ENCODE results near the gene ZC3H11A.
A peak's percentile ranks its signal among the peaks of the same experiment; 100 is the strongest.
"Not testable (repeated sequence)": the region's sequence is repeated elsewhere in the genome, so short reads cannot be mapped to it uniquely, and the experiment has no call there.

ZC3H11A gene

DNA sequence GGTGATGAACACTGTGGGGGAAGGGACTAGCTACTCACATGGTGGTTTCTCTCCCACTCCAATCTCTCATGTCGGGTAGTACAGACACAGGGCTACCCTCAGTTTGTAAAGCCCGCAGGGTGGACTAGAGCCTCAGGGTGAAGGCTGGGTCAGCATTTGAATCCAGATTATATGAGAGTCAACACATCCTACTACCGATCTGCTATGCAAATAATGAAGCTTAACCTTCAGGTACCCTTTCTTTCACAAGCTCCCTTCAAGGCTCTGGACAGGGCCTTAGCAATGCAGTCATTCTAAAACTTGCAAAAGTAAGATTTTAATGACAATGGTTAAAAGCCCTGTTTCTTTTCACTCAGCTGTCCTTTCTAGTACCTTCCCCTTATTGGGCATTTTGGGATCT lies 5.5 kb upstream of the ZC3H11A start:
- no peak for DNase-seq

DNA sequence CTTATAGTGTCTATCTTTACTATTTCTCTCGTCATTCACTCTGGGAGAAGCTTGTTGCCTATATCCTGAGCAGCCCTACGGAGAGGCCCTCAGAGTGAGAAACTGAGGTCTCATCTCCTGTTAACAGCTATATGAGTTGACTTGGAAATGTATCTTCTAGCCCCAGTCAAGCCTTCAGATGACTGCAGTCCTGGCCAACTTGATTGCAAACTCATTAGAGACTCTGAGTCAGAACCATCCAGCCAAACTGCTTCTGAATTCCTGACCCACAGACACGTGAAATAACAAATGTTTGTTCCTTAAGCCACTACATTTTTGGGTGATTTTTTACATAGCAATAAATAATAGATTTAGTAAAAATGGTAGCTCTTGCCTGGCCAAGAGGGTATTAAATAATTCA lies 3.9 kb upstream of the ZC3H11A start:
- DNase-seq, result no peak

DNA sequence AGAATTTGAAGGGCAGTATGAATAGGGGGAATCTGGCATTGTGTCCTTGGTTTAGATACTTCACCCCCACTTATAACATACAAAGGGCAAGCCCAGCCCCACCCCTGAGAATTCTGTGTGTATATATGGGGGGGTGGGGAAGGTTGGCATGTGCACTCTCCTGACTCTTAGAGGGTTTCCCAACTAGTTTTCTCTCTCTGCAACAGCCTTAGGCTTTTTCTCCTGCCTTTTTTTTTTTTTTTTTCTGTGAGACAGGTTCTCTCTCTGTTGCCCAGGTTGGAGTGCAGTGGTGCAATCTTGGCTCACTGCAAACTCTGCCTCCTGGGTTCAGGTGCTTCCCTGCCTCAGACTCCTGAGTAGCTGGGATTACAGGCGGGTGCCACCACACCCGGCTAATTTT lies 2.9 kb upstream of the ZC3H11A start:
- DNase-seq, result no peak

DNA sequence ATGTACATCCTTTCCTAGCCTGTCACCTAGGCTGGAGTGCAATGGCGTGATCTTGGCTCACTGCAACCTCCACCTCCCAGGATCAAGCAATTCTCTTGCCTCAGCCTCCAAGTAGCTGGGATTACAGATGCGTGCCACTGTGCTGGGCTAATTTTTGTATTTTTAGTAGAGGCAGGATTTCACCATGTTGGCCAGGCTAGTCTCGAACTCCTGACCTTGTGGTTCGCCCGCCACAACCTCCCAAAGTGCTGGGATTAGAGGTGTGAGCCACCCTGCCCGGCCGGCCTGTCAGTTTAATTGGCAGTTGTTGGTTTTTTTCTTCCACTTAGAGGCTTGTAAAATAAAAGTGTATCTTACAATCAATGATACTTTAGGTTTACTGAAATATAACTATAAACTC lies 1.9 kb upstream of the ZC3H11A start:
- not testable (repeated sequence) for DNase-seq

DNA sequence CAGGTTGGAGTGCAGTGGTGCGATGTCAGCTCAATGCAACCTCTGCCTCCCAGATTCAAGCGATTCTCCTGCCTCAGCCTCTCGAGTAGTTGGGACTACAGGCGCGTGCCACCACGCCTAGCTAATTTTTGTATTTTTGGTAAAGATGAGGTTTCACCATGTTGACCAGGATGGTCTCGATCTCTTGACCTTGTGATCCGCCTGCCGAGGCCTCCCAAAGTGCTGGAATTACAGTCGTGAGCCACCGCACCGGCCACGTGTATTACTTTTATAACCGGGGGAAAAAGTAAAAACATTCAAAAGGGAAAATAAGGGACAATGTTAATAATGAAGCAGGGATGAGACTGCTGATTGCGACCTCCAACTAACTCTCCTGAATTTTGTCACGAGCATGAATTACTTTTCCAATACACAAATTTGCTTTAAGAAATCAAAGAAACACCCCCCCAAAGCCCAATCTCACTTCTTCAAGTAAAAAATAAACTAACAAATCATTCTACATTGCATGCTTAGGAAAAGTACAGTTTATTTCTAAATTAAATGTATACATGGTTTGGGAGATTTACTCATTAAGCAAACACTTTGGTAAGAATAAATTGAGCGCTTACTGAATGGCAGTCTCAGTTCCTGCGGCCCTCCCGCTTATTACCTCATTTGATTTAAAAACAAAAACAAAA lies 521 bp upstream of the ZC3H11A start:
- no peak for DNase-seq

DNA sequence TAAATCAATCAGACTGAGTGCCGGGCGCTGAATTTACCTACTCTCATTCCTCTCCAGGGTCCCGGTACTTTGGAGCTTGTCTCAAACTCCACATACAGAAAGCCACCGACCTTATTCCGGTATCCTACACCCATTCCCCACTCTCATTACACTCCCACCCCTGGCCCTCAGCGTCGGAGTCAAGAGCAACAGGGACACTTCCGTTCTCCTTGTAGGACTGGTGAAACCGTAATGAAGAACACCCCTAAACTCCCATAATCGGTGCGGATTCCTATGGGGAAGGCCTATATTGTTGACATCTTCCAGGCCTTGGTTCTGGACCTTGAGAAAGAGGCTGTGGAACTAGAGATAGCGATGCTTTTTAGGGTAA lies 798 bp downstream of the ZC3H11A start:
- DNase-seq, result peak; percentile 14

DNA sequence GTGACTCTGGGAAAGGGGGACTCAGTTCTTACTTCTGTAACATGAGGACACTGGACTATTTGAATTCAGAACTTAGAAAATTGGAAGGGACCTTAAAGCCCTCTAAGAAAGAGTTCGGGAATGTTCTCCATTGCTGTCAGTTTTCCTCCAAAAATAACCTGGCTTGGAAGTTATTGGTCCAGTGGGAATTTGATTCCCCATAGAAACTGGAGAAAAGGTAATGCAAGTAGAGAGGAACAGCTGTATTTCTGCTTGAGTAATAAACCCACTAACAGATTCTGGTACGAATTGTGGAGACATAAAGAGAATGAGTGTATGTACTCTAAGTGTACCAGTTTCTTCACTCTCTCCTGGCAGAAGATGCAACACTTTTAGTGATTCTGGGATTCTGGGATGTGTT lies 1.8 kb downstream of the ZC3H11A start:
- no peak for DNase-seq

DNA sequence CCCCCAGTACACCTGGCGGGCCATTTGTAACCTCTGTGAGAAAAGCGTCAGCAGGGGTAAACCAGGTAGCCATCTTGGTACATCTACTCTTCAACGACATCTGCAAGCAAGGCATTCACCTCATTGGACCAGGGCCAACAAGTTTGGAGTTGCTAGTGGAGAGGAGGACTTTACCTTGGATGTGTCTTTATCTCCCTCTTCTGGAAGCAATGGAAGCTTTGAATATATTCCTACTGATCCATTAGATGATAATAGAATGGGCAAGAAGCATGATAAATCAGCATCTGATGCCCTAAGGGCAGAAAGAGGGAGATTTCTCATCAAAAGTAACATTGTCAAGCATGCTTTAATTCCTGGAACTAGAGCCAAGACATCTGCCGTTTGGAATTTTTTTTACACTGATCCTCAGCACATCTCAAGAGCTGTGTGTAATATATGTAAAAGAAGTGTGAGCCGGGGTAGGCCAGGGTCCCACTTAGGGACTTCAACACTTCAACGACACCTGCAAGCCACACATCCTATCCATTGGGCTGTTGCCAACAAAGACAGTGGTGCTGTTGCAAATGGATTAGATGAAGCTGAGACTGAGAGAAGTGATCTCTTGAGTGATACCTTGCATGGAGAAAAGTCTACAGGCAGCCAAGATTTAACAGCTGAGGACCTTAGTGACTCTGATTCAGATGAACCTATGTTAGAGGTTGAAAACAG lies 2.7 kb downstream of the ZC3H11A start:
- DNase-seq, result no peak

DNA sequence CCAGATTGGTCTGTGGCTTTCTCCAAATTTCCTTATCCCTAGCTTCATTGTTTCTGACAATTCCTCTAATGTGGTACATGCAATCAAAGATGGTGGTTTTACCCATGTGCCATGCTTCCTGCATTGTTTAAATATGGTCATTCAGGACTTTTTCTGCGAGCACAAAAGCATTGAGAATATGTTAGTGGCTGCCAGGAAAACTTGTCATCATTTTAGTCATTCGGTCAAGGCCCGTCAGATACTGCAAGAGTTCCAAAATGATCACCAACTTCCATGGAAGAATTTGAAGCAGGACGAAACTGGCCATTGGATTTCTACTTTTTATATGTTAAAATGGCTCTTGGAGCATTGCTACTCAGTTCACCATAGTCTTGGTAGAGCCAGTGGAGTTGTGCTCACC lies 3.7 kb downstream of the ZC3H11A start:
- no peak for DNase-seq

DNA sequence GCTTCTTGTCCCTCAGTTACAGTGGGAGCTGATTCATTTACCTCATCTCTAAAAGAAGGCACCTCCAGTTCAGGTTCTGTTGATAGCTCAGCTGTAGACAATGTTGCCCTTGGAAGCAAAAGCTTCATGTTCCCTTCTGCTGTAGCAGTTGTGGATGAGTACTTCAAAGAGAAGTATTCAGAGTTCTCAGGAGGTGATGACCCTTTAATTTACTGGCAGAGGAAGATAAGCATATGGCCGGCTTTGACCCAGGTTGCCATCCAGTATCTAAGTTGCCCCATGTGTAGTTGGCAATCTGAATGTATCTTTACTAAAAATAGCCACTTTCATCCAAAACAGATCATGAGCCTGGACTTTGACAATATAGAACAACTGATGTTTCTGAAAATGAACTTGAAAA lies 4.5 kb downstream of the ZC3H11A start:
- DNase-seq, result no peak

DNA sequence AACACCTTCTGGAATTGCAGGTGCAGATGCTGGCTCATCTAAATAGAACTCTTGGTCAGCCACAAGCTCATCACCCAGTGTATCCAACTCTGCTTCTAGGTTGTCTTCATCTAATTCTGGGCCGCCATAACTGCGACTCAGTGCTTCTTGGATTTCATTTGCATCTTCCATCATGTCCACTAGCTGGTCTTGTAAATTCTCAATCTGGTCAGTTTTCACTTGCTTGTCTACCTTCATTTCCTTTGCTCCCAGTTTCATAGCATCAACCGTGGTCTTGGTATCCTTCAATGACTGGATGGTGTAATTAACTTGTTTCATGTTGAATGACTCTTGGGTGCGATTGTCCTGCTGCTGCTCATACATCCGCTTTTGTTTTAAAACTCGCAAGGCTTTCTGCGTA lies 10.3 kb downstream of the ZC3H11A start:
- no peak for DNase-seq

DNA sequence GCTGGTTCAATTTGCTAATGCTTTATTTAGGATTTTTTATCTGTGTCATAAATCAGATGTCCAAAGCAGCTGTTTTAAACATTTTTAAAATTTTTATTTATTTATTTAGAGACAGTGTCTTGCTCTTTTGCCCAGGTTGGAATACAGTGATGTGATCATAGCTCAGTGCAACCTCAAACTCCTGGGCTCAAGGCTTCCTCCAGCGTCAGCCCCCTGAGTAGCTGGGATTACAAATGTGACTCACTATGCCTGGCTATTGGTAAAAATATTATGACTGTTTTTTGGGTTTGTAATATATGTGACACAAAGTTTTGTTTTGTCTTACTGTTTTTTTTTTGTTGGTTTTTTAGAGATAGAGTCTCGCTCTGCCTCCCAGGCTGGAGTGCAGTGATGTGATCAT lies 11.8 kb downstream of the ZC3H11A start:
- DNase-seq, result no peak

DNA sequence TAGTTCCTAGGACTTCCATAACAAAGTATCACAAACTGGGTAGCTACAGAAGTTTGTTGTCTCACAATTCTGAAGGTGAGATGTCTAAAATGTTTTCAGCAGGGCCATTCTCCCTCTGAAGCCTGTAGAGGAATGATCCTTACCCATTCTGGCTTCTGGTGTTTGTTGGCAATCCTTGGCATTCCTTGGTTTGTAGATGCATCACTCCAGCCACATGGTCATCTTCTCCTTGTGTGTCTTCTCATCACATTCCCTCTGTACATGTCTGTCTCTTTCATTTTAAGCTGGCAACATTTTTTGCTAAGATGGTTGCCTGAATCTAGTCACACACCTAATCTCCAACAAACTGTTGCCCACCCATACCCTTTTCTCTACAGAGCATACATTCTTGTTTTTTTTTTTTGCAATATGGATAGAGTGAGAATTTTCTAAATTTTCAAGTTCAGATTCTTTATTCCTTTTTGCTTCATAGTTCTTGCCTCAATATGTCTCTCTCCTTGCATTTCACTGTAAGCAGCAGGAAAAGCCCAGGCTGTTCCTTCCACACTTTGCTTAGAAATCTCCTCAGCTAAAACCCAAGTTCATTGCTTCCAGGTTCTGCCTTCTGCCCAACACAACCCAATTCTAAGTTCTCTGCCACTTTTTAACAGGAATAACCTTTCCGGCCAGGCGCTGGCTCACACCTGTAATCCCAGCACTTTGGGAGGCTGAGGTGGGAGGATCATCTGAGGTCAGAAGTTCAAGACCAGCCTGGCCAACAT lies 18.3 kb downstream of the ZC3H11A start:
- DNase-seq, result no peak

DNA sequence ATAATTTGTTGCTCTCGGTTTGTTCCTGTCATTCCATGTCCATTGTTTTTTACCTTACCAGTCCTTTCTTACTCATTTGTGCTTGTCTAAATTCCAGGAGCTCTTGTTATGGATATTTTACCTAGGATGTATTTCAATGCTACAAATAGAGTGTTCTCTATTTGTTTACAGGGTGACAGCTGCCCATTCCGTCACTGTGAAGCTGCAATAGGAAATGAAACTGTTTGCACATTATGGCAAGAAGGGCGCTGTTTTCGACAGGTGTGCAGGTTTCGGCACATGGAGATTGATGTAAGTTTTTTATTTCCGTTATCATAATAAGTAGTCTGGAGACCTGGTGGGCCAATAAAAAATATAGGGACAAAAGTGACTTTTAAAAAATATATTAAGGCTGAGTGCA lies 23.0 kb downstream of the ZC3H11A start:
- DNase-seq, result no peak

DNA sequence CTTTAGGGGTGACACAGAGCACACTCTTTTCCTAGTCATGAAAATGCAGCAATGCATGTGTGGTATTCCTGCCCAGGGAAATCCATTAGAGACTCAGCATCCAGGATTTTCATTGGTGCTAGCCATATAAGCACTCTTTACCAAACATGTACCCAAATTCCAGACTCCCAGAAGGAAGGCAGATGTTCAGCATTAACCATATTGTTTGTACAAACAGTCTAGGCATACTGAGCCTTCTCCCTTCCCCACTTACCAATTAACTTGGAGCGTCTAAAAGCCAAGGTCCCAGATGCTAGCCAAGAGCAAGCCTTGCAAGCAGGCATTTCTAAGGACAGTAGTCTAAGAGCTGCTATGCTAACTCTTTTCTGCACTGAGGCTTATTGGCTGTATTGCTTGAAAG lies 27.9 kb downstream of the ZC3H11A start:
- DNase-seq, result no peak

DNA sequence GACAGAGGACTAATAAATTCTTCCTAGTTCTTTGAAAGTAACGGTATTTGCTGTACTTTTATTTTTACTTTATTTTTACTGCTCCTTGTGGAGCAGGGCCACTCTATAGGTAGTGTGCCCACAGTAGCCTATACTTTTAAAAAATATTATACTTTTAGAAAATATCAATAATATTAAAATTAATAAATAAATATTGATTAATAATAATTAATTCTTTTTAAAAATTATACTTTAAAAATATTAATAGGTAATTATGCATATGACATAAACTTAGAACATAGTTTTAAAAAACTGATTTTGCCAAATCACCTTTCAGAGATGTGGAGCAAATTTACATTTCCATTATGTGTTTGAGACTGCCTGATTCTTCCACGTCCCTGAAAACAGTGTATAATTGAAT lies 30.8 kb downstream of the ZC3H11A start:
- DNase-seq, result no peak

DNA sequence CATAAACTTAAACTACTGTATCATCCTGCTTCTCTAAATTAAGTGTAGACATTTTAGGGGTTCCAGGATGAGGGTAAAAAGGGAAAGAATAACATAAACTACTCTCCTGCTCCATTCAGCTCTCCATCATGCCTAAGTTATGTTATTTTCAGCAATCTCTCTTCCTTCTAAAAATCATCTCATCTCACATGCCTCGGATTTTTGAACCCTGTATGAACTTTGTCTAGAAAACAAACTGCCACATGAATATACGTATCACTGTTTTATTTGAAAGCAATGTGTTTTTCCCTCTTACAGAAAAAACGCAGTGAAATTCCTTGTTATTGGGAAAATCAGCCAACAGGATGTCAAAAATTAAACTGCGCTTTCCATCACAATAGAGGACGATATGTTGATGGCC lies 32.6 kb downstream of the ZC3H11A start:
- no peak for DNase-seq

DNA sequence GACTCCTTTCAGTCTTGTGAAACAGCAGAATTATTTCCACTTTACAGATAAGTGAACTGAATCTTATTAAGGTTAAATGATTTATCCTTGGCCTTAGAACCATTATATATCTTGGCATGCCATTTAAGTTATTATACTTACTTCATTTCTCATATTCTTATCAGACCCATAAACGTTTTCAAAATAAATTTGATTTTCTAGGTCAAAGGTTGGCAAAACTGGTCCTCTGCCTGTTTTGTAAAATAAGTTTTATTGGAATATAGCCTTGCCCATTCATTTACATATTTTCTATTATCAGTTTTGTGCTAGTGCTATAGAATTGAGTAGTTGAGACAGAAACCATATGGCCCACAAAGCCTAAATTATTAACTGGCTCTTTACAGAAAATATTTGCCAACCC lies 33.1 kb downstream of the ZC3H11A start:
- no peak for DNase-seq

DNA sequence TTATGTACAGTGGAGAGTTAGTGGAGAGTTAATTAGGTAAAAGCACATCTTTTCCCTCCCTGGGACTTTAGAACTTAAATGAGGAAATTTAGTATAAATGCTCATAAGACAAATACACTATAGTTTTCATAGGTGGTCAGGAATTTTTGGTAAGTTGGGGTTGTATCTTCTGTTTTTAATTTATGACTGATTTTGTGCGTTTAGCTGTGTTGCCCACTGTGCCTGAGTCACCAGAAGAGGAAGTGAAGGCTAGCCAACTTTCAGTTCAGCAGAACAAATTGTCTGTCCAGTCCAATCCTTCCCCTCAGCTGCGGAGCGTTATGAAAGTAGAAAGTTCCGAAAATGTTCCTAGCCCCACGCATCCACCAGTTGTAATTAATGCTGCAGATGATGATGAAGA lies 33.8 kb downstream of the ZC3H11A start:
- not testable (repeated sequence) for DNase-seq

DNA sequence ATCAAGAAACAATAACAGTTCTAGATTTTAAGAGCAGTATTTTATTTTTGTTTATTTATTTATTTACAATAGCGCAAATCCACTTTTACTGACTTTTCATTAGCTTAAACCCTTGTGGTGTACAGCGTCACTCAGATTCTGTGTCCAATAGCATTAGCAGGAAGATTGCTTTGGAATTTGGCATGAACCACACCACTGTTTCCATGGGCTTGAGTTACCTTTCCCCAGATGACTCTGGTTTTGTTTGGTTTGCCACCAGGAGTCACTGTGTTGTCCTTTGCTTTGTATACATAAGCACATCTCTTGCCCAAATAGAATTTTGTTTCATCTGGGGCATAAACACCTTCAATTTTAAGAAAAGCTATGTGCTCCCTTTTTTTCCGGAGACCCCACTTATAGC lies 40.1 kb downstream of the ZC3H11A start:
- no peak for DNase-seq

DNA sequence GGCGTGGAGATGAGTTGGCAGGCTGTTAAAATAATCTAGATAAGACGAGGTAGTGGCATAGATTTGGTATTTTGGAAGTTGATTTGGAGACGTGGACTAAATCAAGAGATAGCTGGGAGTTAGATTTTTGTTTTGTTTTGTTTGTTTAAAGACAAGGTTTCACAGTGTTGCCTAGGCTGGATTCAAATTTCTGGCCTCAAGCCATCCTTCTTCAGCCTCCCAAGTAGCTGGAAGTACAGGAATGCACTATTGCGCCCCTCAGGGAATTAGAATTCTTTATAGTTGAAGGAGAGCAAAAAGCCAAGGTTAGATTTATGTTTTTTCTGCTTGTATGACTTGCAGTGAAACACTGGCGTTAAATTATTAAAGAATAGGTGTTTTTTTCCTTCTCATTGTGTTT lies 43.7 kb downstream of the ZC3H11A start:
- no peak for DNase-seq

DNA sequence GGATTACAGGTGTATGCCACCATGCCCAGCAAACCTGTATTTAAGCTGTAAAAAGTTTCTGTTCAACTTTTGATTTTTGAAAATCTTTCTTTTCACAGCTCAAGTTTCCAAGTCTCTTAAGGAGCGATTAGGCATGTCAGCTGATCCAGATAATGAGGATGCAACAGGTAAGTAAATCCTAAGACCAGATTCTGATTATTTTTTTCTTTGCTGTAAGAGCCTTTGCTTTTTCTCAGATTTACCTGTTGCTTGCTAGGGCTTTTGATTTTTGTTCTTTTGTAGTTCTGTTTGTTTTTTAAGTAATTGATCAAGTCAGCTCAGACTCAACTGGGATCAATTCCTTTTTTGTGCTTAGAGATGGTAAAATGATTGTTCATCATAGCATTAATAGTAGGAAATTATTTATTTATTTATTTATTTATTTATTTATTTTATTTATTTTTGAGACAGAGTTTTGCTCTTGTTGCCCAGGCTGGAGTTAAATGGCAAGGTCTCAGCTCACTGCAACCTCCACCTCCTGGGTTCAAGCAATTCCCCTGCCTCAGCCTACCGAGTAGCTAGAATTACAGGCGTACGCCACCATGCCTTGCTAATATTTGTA lies 44.9 kb downstream of the ZC3H11A start:
- DNase-seq, result no peak

DNA sequence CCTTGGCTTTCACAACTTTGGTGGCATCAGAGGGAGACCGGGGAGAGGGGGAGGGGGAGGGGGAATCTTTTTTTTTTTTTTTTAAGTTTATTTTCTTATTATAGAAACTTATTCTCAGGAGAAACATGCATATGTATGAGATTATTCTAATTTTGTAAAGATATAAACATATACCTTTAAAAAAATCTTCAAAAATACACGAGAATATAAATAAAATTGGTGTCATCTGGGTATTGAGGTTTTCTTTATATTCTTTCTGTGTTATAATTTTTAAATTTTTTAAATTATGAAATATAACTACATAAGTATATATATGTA lies 47.1 kb downstream of the ZC3H11A start:
- DNase-seq, result no peak

DNA sequence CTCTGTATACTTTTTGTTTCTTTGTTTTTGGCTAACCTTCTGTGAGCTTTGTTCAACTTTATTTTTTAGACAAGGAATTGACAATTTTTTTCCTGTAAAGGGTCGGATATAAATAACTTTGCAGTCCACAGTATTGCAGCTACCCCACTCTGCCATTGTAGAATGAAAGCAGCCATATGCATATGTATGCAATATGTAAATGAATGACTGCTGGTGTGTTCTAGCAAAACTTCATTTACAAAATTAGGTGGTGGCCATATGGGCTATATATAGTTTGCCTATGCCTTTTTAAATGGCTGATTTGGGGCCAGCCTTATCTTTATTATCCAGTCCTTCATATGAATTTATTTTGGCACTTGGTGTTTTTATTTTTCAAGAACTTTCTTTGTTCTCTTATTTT lies 48.0 kb downstream of the ZC3H11A start:
- DNase-seq, result no peak
